Non-pigmented ciliary epithelial cell (primary cell): Measurements from ENCODE around the gene SEZ6.
A peak's percentile ranks its signal among the peaks of the same experiment; 100 is the strongest.

ENCODE experiments used
- DNase-seq: peaks from one replicate; pipeline ENCODE4 v3.0.0-alpha.2; 2010; ENCODE audit warnings: low read depth

SEZ6 gene

DNA sequence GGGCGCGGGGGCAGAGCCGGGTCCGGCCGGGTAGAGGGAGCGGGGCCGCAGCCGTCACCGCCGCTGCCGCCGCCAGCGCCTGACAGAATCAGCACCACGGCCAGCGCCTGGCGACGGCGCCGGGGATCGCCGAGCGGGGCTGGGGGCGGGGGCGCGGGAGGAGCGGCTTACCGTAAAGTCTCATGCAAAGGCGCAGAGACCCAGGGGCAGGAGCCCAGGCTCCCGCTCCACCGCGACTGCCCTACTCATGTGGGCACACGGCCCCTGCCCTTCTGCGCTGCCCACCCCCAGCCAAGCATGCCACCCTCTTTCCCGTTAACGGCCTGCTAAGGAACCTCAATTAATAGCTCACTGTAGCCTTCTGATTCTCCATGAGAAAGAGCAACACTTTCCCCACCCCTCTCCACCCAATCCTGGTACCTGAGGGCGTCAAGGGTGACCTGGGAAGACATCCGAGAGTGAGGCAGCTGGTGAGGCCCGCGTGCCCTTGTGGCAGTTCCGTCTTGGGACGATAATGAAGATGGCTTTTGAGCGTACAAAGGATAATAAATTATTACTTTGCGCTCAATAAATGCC, at the start of gene SEZ6:
Gene SEZ6, minus strand, starts transcription at position 98 of the 576 bp plus-strand sequence. CDS start 164 bp downstream, outside the sequence.
- no peak for DNase-seq

GRCh38 chr17:29054835-29055234, 49.0 kb upstream of the SEZ6 start:
- DNase-seq: no peak

DNA sequence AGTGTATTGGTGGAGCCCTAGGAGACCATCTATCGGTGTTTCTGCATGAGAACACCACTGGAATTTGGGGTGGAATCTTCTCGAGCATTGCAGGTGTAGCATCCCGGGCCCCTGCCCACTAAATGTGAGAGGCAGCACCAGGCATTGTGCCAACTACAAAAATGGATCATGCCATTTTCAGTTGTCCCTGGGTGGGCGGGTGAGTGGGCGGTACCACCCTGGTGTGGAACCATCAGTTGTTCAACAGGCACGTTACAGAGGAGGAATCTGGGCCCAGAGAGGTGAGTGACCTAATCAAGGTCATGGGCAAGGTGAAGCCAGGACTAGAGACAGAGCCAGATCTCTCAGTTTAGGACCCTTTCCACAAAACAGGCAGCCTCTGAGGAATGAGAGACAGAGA, 45.9 kb upstream of the SEZ6 start:
- no peak for DNase-seq

DNA sequence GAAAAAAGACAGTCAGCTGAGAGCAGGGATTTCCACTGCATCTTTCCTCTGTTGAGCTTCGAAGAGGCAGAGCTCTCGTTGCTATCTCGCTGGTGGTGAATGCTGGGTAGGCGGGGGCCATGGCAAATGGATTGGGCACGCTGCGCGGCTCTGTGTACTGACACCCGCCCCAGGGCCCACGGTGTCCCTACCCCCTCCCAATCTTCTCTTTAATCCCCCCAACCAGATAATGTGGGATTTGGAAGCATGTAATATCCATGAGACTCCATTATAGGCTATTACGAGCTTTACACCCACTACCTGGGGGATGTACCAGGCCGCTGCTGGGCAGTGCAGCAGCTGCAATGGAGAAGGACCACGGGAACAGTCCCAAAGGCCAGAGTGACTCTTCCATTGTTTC, 45.4 kb upstream of the SEZ6 start:
- DNase-seq: no peak

- no peak for DNase-seq
Measured at GRCh38 chr17:29050176-29050575, 44.3 kb upstream of the SEZ6 start.

DNA sequence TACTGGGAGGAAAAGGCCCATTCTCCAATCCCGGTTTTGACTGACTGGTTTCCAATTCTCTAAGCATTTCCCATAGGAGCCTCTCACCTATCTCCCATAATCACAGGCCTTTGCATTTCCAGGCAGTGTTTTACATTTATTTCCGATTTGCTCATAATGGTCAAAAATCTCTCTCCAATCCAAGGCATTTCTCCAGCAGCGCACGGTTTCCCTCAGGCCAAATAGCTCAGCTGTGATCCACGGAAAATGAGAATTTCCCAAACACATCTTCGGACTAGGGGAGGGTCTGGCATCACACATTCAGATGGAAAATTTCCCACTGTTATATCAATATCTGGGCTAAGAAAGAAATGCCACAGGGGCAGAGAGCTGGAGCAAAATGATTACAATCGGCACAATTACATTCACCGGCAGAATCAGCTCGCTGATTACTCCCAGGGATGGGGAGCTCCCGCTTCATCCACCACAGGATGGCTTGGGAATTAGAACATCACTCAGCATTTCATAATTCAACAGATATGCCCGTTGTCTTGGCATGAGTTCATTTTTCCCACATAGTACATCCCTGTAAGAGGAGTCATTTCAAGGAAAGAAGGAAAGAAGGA, 43.8 kb upstream of the SEZ6 start:
- no peak for DNase-seq

- DNase-seq: no peak
Measured at GRCh38 chr17:29048440-29049368, 42.9 kb upstream of the SEZ6 start.

DNA sequence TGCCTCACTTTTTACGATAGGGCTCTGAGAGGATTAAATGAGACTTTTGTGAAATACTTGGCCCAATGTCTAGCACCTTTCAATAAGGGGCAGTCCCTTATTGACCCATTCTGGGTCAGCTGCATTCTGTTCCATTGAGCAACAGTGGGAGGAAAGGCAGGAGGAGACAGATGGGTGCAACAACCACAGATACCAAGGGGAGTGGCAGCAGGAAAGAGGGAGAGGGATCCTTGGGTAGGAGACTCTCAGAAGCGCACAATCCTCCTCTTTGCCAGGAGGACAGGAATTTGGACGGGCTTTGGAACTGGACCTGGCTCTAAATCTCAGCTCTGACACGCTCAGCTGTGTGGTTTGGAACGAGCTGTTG, 40.6 kb upstream of the SEZ6 start:
- no peak for DNase-seq

- DNase-seq: no peak
Measured at GRCh38 chr17:29045734-29046472, 40.1 kb upstream of the SEZ6 start.

DNA sequence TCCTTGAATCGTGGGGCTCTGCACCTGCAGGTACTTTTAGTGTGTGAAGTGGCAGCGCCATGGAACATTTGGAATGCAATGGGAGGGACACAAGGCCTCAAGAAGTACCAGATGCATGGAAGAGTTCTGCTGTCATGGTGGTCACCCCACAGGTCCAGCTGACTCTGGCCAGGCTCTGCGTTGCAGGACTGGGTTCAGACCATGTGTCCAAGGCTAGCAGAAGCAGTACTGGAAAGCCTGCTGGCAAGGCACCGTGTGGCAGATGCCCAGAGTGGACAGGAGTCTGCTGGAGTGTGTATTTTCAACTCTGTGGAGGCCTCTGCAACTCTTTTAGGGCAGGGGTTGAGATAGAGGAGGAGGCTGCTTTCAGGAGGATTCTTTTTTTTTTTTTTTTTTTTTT, 39.2 kb upstream of the SEZ6 start:
- no peak for DNase-seq

GRCh38 chr17:29043539-29044145, 37.8 kb upstream of the SEZ6 start:
- DNase-seq: no peak

DNA sequence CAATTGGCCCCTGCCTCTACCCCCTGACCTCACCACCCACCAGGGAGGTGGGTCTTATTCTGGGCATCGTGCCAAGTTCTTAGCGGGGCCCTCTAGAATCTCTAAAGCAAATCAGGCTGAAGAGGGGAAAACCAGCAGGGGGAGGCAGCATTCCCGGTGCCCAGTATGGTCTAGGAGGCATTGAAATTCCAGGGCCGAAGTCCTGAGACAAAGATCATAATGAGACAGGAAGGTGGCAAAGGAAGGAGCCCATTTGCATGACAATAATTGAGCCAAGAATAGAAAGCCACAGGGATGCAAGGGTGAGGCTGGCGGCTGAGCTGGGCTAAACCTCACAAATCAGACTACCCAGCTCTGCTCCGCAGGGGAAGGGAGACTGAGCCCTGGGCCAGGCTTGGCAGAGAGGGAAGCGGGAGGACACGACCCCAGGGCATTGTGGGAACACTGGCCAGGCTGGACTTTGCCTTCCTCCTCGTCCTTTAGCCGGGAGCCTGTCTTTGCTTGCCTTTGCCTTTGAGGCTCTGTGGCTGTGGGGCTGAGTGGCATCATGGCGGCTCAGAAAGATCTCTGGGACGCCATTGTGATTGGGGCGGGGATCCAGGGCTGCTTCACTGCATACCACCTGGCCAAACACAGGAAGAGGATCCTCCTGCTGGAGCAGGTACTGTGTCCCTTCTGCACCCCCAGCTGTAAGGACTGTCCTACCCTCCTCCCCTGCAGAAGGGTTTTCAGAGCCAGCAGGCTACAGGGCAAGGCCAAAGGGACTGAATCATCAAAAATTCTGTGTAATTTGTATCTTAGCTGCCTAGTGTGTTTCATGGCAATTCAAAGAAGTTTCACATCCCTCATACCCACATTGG, 37.1 kb upstream of the SEZ6 start, which contains the start of gene PIPOX:
Gene PIPOX, plus strand, starts transcription at position 463 of the 860 bp plus-strand sequence. Its CDS starts 85 bp downstream, at position 548.
- DNase-seq: no peak

- DNase-seq: no peak
Measured at GRCh38 chr17:29042026-29042678, 36.3 kb upstream of the SEZ6 start.

DNA sequence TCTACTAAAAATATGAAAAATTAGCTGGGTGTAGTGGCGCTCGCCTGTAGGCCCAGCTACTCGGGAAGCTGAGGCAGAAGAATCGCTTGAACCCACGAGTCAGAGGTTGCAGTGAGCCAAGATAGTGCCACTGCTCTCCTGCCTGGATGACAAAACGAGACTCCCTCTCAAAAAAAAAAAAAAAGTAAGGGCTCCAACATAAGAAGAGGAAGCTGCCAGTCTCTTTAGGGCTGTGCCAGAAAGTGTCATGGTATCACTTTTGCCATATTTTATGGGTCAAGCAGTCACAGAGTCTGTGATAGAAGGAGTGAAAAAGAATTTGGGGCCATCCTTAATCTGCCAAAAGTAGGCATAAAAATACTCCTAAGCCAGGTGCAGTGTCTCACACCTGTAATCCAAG, 35.7 kb upstream of the SEZ6 start:
- no peak for DNase-seq

GRCh38 chr17:29041091-29041490, 35.3 kb upstream of the SEZ6 start:
- DNase-seq: no peak

DNA sequence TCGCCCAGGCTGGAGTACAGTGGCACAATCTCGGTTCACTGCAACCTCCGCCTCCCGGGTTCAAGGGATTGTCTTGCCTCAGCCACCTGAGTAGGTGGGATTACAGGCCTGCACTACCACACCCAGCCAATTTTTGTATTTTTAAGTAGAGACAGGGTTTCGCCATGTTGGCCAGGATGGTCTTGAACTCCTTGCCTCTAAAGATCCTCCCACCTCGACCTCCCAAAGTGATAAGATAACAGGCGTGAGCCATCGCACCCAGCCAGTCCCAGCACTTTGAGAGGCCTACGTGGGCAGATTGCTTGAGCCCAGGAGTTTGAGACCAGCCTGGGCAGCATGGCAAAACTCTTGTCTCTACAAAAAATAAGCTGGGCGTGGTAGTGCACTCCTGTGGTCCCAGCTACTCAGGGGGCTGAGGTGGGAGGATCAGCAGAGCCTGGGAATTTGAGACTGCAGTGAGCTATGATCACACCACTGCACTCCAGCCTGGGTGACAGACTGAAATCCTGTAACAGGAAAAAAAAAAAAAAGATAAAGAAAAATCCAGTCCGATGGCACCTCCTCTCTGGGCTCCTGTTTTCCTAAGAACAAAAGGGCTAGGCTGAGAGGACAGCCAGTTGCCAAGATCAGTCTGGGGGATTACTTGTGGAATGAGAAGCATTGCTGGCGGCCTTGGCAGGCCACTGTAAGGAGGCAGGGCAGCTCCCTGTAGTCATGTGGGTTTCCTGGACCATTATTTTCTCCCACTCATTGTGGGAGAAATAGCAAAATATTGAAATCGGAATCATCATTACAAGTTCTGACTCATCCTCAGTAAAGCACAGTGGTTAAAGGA, 34.1 kb upstream of the SEZ6 start:
- peak; percentile 62 for DNase-seq

DNA sequence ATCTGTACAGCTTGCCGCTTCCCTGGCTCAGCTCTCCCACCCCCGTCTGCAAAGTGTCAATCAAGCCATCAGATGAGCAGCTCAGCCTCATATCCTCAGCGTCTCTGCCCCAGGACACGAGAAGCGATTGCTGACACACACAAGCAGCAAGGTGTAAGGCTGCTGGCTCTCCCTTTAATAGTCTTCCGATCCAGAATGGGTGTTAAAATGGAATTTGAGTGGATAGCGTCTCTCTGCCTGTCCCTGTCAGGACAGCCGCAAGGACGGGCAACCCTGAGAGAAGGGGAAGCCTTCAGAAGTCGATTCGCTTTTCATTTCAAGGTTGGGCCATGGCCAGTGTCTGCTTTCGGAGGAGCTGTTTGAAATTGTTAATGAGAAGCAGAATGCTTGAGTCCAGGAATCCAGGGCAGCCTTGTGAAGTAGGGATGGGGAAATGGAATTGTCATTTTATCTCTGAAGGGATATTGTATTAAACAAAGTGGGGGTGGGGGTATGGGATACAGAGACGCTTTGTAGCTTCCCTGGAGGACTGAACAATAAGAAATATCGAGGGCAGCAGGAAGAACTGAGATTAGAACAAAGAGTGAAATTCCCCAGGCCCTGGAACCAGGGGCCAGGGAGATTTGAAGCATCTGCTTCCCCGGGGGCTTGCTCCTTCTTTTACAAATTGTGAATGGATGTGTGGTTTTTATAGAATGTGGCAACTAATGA, 32.4 kb upstream of the SEZ6 start:
- no peak for DNase-seq

DNA sequence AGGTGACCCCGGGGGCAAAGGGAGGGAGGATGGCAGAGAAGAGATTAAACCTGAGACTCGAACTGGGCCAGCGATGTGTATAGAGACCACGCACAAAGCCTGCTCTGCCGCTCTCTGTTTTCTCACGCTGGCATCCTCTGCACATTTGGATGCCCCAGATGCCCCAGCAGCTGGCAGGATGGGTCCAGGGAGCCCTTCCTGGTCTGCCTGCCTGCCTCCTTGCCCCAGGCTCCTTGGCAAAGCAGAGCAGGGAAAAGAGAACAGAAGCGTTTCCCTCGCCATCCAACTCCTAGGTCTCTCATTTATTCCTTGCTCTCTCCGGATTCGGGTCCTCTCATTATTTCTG, 31.9 kb upstream of the SEZ6 start:
- DNase-seq: no peak

- DNase-seq: no peak
Measured at GRCh38 chr17:29036584-29036983, 30.8 kb upstream of the SEZ6 start.
